WI38 (cell line): ENCODE results near the gene SLC35F3.
"Not testable (repeated sequence)": the region's sequence is repeated elsewhere in the genome, so short reads cannot be mapped to it uniquely, and the experiment has no call there.

Source experiments
- H3K4me3 ChIP-seq: 2 replicates; pipeline ENCODE4 v1.5.1; 2011; ENCODE audit warnings: low read depth, mild to moderate bottlenecking, control low read depth, low read length
- TF ChIP-seq, protein P1 (sequence below): IDR thresholded peaks from 2 replicates; pipeline ENCODE4 v1.5.1; 2012; ENCODE audit warnings: low read depth, mild to moderate bottlenecking, control low read depth, low read length

Gene SLC35F3

GRCh38 chr1:234239515-234239914, 335.0 kb downstream of the SLC35F3 start:
- TF ChIP-seq, protein P1, sequence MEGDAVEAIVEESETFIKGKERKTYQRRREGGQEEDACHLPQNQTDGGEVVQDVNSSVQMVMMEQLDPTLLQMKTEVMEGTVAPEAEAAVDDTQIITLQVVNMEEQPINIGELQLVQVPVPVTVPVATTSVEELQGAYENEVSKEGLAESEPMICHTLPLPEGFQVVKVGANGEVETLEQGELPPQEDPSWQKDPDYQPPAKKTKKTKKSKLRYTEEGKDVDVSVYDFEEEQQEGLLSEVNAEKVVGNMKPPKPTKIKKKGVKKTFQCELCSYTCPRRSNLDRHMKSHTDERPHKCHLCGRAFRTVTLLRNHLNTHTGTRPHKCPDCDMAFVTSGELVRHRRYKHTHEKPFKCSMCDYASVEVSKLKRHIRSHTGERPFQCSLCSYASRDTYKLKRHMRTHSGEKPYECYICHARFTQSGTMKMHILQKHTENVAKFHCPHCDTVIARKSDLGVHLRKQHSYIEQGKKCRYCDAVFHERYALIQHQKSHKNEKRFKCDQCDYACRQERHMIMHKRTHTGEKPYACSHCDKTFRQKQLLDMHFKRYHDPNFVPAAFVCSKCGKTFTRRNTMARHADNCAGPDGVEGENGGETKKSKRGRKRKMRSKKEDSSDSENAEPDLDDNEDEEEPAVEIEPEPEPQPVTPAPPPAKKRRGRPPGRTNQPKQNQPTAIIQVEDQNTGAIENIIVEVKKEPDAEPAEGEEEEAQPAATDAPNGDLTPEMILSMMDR = no peak
- no peak overlapping the region for H3K4me3 ChIP-seq

- TF ChIP-seq, protein P1 = no peak
- no peak overlapping the region for H3K4me3 ChIP-seq
Observed at GRCh38 chr1:234239936-234240335, 335.5 kb downstream of the SLC35F3 start.

- TF ChIP-seq, protein P1 = no peak
- no peak overlapping the region for H3K4me3 ChIP-seq
Observed at GRCh38 chr1:234240680-234241079, 336.2 kb downstream of the SLC35F3 start.

DNA sequence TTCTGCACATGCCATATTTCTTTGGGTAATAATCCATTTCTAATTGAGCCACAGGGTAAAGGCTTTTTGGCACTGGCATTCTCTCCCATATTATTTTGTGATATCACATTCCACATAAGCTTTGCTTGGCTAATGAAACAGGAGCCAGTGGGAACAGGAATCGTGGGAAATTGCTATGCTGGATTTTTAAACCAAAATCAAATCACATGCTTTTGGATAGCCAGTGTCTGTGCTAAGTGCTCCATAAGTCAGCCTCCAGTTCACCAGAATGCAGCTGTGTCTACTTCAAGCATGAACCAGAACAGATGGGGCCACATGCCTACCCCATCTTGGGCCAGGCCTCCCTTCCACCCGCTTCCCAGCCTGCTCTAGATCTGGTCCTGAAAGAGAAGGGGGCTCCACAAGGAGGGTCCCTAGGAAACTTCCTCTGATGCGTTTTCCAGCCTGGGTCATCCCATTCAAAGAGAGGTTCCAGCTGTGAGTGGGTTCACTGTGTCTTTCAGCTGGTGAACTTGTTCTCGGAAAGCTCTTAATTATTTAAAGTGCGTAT, 337.5 kb downstream of the SLC35F3 start:
- TF ChIP-seq, protein P1 = no peak
- H3K4me3 ChIP-seq = no peak overlapping the region

- TF ChIP-seq, protein P1 = no peak
- H3K4me3 ChIP-seq = no peak overlapping the region
Observed at GRCh38 chr1:234243521-234244260, 339.2 kb downstream of the SLC35F3 start.

DNA sequence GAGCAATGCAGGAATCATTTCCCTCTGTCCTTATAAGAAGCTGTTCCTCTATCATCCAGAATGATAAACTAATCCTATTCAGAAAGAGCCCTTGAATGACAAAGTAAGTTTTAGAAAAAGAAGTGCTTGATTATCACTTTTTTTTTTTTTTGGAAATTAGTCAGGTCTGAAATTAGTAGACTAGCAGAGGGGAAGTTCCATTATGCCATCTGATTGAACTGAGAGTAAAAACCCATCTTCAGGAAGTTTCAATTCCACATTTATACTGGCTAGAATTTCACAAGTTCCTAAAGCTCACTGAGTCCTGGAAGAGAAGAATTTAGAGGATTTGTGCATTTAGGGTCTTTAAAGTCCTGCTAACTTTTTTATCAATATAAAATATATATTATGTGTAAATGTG, 340.0 kb downstream of the SLC35F3 start:
- TF ChIP-seq, protein P1 = no peak
- H3K4me3 ChIP-seq = no peak overlapping the region

- TF ChIP-seq, protein P1 = no peak
Observed at GRCh38 chr1:234246638-234247116, 342.2 kb downstream of the SLC35F3 start.

DNA sequence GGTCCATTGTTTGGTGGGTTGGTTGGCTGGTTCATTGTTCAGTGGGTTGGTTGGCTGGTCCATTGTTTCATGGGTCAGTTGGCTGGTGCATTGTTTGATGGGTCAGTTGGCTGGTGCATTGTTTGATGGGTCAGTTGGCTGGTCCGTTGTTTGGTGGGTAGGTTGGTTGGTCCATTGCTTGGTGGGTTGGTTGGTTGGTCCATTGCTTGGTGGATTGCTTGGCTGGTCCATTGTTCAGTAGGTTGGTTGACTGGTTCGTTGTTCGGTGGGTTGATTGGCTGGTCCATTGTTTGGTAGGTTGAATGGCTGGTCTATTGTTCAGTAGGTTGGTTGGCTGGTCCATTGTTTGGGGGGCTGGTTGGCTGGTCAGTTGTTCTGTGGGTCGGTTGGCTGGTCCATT, 343.3 kb downstream of the SLC35F3 start:
- H3K4me3 ChIP-seq = not testable (repeated sequence)

More at GRCh38 chr1:234246638-234247116, 342.2 kb downstream of the SLC35F3 start:
- H3K4me3 ChIP-seq = no peak overlapping the region
